Medulla oblongata (tissue), 1 donor: ENCODE data around the gene NDUFB5.
"Not testable (repeated sequence)": the region's sequence is repeated elsewhere in the genome, so short reads cannot be mapped to it uniquely, and the experiment has no call there.

ENCODE experiments used
- DNase-seq: peaks from one replicate; pipeline ENCODE4 v3.0.0-alpha.2; 2015; ENCODE audit errors: extremely low spot score

NDUFB5 gene

DNA sequence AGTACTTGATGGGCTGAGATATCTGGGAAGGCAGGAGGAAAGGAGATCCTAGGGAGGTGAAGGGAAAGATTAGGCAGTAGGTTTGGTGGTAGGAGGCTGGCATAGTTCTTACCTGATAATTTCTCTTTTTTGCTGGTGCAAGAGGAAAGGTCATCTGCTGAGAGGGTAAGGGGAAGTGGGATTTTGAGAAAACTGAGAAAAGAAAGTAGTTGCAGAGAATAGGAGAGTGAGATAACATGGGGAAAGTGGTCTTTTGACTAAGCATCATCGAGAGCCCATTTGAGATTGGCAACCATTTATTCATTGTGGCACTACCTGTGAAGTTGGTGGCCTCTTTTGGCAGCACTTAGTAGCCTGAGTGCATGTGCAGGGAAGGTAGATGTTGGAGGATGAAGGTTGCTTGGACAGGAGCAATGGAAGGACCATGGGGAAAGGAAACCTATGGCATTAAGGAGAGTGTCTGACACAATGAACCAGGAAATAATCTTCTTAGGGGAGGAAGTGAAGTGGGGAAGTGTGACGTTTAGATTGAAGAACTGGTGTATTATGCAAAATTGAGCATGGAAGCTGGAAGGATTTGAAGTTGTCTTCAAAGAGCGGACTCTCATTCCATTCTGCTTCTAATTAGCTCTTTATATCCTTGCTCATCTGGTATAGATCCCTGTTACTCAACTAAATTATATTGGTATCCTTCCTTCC lies 26.3 kb downstream of the NDUFB5 start:
- no peak for DNase-seq

DNA sequence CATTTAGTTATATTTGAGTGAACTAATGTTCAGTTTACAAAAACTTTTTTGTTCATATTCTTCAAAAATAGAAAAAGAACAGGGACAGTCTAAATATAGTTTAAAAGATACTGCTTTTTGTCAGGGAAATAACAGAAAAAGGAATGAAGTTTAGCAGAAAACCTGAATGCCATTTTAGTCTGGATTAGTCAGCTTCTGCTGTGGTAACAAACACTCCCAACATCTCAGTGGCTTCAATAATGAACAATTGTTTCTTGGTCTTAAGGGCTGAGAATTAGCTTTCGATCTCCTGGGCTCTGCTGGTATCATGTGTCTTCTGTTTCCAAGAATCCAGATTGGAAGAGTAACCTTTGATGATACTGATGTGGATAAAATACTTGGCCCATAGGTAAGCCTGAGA lies 35.9 kb downstream of the NDUFB5 start:
- no peak for DNase-seq

DNA sequence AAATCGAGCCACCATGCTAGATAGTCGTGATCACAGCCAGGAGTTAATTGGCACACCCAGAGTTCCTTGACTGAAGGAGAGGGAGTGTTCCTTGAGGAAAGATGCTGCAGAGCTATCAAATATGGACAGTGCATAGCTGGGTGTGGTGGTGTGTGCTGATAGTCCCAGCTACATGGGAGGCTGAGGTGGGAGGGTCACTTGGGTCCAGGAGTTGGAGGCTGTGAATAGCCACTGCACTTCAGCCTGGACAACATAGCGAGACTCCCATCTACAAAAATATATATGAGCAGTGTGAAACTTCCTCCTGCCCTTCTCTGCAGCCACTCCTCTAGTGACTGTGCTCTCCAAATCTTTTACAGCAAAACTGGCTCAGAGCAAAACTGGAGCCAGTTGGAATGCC lies 38.3 kb downstream of the NDUFB5 start:
- no peak for DNase-seq

DNA sequence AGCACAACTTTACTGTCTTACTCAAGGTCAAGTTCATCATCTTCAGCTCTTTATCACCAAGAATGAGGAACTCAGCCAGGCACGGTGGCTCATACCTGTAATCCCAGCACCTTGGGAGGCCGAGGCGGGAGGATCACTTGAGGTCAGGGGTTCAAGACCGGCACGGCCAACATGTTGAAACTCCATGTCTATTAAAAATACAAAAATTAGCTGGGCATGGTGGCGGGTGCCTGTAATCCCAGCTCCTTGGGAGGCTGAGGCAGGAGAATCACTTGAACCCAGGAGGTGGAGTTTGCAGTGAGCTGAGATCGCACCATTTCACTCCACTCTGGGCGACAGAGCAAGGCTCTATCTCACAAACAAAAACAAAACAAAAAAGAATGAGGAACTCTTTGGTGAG lies 39.2 kb downstream of the NDUFB5 start:
- DNase-seq, result not testable (repeated sequence)

DNA sequence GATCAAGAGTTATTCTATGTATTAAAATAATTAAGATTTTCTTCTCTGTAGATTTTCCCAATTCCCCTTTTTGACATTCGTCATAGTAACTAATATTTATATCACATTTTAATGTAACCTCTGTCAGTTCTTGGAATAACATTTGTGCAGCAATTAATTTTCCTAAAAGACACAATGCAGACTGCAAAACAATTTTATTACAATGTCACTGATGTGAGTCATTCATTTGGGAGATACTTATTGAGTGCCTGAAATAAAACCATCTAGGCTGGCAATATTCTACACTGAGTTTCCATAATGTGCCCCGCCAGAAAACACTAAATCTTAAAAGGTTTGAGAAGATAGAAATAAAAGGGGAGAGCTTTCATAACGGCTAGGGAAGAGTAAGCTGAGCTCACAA lies 41.6 kb downstream of the NDUFB5 start:
- DNase-seq, result no peak

DNA sequence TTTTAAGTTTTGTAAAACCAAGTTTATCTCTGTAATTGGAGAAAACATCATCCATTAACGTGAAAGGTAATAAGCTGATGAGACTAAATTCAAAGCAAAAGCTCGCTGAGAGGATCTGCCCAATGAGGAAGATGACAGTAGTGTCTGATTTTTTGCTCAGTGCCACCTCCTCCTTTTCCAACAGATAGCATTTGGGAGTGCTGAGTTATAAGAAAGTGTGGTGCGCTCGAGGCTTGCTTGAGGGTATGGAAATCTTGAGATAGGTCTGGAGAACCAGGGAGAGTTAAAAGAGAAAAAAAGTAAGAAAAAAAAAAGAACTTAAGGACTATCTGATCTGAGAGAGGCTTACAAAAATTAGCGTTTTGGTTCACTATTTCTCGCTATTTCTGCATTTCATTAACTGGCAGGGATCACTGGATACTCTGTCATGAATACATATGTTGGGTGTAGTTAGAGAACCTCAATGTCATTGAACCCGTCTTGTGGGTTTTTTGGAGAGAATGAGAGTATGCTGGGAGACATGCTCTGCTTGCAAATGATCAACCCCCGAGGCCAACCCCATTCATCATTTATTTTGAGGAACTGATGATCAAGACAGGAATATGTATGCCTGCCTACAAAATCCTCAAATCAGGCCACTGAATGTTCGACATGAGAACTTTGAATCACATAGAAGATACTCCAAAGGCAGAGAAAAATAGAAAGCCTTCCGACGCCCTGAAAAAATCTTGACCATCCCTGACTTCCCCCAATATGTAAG lies 47.3 kb downstream of the NDUFB5 start:
- peak; percentile 43 for DNase-seq

DNA sequence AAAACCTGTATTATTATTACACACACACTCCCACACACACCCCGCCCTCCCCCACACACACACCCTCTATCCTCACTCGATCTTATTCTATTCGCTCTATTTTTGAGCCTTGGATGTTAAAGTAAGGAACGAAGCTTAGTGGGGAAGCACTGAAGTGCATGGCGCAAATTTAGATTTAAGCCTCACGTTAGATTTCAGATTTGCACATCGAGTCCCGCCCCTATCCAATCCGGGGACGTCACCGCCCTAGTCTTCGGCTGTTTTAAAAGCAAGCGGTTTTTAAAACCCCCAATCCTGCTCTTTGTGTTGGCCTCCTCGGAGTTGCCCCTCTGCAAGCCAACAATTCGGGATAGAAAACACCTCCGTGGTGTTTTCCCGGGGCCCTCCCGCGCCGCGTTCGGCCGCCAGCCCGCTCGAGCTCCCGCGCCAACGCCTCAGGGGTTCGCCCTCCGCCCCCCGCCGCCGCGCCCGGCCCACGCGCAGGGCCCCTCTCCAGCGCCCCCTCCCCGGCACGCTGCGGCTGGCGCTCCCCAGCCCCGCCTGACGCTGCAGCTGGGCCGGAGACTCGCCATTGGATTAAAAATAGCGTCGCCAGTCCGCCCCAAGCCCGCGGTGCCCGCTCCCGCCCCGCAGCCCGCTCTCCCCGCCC lies 48.0 kb downstream of the NDUFB5 start, which contains the start of gene USP13:
Gene USP13 (plus strand): TSS at position 594 of the 649 bp plus-strand sequence. CDS start 186 bp downstream, outside the sequence.
- peak; percentile 82 for DNase-seq

DNA sequence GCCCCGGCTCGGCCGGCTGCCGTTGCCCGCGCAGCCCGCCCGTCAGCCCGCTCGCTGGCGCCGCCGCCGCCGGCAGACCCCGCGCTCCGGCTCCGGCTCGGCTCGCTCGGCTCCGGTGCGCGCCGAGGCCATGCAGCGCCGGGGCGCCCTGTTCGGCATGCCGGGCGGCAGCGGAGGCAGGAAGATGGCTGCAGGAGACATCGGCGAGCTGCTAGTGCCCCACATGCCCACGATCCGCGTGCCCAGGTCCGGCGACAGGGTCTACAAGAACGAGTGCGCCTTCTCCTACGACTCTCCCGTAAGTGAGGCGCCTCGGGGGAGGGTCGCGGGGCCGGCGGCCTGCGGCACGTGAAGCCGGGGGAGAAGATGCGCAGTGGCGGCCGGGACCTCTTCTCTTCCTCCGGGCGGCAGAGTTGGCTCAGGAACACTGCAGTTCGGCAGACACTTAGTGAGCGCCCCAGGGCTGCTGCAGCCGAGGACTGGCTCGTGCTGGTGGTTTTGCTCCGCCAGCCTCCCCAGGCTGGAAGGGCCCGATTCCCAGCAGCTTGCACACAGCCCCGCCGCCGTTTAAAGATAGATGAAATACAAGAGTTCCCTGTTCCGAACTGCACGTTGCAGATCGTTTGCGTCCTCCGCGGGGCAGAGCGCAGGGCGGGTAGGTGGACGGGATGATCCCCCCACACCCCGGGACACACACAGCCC lies 48.7 kb downstream of the NDUFB5 start:
- peak; percentile 76 for DNase-seq

DNA sequence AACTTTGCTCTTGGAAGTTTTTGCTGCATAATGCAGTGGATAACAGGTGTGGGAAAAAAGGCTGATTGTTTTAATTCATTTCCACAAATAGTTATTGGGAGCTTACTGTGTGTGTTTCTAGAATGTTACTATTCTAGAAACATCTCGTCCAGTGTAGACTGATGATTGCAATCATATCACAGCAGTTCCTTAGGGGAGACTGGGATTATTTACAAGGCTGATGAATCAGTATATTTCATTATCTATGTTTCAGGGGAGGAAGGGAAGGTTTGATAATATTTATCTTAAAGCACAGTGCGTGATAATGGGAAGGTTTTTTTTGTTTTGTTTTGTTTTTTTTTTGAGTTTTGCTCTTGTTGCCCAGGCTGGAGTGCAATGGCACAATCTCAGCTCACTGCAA lies 50.6 kb downstream of the NDUFB5 start:
- DNase-seq, result no peak

DNA sequence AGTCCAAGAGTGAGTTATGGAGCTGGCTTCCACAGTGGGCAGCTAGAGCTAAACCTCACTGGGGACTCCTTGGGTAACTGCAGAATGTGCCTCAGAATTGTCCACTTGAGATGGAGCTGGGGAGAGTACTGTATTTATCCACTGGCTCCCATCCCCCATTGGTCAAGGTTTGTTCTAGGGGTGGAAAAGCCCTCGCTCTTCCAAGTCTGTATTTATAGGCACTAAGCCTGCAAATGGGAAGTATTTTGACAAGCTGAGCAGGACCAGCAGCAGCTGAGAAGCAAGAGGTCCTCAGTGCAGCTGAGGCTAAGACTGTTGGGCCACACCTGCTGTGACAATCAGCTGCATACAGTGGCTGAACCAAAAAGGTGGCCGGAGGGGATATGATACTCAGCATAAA lies 54.0 kb downstream of the NDUFB5 start:
- DNase-seq, result no peak

DNA sequence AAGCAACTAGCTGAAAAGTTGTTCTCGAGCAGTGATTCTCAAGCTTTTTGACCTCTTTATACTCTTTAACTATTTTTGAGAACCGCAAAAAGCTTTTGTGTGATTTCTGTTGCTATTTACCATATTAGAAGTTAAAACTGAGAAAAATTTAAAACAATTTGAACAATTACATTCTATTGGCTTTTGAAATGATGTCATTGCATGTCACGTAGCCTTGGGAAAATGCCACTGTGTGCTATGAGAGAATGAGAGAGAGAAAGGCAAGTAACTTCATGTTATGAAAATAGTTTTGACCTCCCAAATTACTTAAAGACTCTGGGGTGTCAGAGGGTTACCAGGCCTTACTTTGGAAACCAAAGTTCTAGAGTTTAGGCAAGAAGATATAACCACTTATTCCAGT lies 56.3 kb downstream of the NDUFB5 start:
- no peak for DNase-seq

DNA sequence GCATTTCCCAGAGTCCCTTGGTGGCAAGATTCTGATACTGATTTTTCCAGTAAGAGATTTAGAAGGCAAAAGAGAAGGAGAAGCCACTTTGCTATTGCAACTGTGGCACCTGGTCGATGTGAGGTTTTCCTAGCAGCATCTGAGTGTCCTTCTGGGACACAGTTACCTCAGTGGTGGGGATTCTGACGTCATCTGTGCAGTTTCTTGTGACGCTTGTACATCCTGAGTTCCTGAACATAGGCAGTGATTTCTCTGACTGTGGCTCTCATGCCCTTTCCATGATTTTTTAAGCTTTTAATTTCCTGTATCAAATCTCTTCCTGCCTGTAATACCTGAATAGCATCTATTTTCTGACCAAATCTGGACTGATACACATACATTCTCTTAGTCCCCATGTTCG lies 57.2 kb downstream of the NDUFB5 start:
- no peak for DNase-seq

DNA sequence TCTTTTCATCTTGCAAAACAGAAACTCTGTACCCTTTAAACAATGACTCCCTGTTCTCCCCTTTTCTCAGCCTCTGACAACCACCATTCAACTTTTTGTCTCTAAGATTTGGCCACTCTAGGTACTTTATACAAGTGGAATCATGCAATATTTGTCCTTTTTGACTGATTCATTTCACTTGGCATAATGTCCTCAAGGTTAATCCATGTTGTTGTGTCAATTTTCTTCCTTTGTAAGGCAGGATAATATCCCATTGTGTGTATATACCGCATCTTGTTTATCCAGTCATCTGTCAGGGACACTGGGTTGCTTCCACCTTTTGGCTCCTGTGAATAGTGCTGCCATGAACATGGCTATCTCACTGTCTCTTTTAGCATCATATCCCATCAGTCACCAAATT lies 58.5 kb downstream of the NDUFB5 start:
- no peak for DNase-seq

DNA sequence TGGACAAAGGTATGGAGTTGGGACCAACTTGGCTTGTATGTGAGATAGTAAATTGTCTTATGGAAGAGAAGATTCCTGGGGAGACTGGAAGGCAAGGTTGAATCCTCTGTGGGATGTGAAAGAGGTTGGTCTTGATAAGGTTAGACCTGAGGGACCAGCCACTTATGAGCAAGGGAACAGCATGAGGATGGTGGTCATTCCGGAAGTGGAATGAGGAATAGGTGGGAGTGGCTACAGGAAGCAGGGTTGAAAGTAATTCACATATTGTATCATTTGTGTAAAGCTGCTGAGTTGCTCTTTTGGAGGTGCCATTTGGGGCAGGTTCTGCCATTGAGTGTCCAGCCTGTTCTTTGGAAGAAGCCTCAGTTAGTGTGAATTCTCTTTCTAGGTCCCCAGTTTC lies 61.4 kb downstream of the NDUFB5 start:
- DNase-seq, result no peak

DNA sequence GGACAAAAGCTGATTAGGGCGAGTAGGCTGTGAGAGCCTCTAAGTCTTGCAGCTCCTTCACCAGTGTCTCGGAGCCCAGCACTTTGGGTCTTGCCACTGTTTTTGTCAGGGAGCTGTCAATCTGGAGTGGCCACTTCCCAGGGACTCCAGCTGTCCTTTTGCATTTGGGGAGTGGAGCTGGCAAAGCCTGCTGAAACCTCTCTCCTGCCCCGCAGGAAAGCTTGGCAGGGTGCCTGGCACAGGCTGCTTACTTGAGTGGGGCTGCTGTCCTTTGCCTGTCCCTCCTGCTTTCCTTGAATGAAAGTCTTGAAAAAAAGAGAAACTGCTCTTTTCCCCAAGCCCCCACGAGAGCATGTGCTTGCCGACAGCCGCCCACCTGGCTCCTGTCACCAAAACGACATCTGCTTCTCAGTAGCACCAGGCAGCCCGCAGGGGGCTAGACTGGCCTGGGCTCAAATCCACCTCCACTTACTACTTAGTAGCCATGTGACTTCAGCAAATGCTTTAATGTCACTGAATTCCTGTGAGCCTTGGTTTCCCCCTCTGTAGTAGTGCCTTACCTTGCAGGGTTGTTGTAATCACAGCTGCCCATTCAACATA lies 61.9 kb downstream of the NDUFB5 start:
- DNase-seq, result peak; percentile 64

DNA sequence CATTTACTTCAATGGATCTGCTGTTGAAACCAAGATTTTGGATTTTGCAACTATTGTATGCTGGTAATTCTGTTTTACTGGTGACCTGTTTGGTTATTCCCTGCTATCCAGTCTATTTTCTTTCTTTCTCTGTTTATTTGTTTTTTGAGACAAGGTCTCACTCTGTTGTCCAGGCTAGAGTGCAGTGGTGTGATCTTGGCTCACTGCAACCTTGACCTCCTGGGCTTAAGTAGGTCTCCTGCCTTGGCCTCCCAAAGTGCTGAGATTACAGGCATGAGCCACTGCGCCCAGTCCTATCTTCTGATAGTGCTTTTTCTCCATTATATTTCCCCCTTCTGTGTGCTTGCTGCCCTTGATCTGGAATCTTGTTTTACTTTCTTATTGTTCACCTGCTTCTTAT lies 63.8 kb downstream of the NDUFB5 start:
- no peak for DNase-seq

DNA sequence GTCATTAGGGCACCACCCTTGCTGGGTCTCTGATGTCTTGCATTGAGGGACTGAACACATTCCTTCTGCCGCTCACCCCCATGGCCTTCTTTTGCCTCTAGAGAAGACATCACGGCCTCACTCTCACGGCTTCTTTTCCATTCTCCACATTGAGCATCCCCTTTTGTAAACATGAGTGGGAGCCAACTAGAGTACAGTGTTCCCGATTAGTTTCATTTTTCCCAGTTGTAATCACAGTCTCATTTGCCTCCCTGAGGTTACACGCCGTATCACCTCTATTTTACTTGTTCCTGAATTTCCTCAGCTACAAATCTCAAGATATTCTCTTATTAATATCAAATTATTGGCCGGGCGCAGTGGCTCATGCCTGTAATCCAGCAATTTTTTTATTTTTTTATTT lies 65.7 kb downstream of the NDUFB5 start:
- no peak for DNase-seq

DNA sequence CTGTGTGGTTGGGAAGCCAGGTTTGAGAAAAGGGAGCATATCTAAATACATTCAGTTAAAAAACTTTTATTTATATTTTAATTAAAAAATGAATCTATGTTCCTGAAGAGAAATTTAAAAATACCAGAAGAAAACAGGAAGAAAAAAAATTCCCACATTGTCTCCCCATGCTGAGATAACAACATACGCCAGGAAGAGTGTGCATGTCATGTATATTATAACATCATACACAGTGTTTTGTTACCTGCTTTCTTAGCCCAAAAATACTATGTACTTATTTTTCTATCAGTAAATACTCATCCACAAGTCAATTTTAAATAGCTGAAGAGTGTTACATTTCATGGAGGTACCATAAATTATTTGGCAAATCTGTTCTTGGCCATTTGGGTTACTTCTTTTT lies 66.7 kb downstream of the NDUFB5 start:
- no peak for DNase-seq

DNA sequence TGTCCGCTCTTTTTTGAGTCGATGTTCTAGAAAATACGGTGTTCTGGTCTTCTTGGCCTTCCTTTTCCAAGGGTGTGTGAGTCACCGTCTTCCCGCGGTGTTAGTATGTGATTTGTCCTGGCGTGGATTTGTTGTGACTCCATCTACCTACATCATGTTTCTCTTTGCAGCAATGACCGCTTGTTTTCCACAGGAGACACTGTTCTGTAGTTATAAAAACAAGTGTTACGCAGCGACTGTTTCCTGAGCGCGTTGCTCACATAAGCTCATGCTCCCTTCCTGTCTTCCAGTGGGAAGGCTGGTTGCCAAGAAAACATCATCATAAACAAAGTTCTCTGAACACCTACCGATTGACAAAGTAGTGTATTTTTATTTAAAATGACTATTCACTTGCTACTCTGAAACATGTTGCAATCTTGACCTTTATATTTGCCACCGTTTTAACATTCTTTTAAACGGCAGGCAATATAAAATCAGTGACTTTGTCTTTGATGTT lies 67.2 kb downstream of the NDUFB5 start:
- DNase-seq, result no peak

DNA sequence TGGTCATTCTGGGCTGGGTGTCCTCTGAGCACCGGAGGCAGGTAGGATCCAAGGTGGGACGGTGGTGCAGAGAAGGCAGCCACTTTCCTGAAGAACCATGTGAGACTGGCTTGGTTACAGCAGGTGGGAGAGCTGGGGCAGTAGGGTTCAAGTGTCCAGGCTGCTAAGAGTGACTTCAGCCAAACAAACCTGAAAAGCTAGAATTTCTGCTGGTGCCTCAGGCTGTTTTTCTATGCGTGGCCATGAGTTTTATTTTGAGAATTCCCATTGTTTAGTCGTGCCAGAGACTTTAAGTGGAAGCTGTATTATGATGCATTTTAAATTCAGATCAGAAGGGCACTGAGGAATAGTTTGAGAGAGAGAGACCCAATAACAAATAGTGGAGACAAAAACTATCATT lies 68.3 kb downstream of the NDUFB5 start:
- no peak for DNase-seq

DNA sequence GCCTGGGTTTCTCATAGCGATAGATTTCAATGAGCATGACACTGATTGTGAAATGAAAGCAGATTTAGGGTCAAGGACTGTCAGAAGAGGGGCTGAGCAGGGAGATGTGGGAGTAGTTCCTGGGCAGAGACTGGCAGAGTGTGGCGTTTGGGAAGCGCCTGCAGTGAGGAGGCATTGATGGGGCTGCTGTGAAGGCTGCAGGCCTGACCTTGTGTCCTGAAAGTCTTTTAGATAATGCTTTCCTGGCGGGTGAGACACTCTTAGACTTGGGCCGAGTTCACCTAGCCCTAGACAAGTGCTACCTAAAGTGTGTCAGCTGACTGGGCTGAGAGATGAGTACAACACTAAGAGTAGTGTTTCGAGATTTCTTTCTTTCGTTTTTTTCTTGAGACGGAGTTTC lies 68.9 kb downstream of the NDUFB5 start:
- no peak for DNase-seq

DNA sequence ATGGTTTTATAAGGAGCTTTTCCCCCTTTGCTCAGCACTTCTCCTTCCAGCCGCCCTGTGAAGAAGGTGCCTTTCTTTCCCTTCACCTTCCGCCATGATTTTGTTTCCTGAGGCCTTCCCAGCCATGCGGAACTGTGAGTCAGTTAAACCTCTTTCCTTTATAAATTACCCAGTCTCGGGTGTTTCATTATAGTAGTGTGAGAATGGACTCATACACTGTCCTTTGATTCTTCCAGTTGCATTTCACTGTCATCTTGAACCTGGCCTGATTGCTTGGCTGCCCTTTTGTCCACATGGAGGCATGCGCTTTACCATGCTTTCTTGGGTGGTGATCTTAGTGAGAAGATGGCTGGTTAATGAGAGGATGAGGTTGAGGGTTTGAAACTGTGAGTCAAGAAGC lies 71.5 kb downstream of the NDUFB5 start:
- no peak for DNase-seq
